Psoas muscle (tissue), 8 donors: ENCODE measurements around the gene KIAA2012. TPM values are rescaled to one million over a fixed set of nuclear protein-coding genes. Genes with fewer than 3 reads are reported as not detected.

Experiments used
- ATAC-seq, 4 donors: fragments of 200-7000 bp; cut with Tn5 transposase; one replicate each; pipeline ENCODE4 v1.9.1; 2020; ENCODE audit warnings: moderate library complexity in 3 of 4, mild to moderate bottlenecking in 2 of 4
- DNase-seq, 2 donors: peaks; one replicate each; pipeline ENCODE4 v3.0.0-alpha.2; 2020
- H3K27ac ChIP-seq: fragments of 200-600 bp; one replicate; pipeline ENCODE4 v1.8.0; 2022
- H3K27me3 ChIP-seq, 3 donors: fragments of 200-600 bp in 1 of 3; one replicate each; pipeline versions ENCODE4 v1.6.1 to v1.8.0; 2013 to 2022; ENCODE audit warnings: low read length in 2 of 3, mild to moderate bottlenecking in 2 of 3, moderate library complexity in 1 of 3; ENCODE audit not compliant: insufficient read depth in 3 of 3
- H3K36me3 ChIP-seq, 2 donors: fragments of 200-600 bp in 1 of 2; one replicate each; pipeline versions ENCODE4 v1.6.1 to v1.8.0; 2013 to 2022; ENCODE audit warnings: low read depth in 1 of 2, mild to moderate bottlenecking in 1 of 2, moderate library complexity in 1 of 2; ENCODE audit not compliant: insufficient read depth in 1 of 2
- H3K4me1 ChIP-seq: fragments of 200-600 bp; one replicate; pipeline ENCODE4 v1.8.0; 2022
- H3K4me3 ChIP-seq: fragments of 200-600 bp; one replicate; pipeline ENCODE4 v1.8.0; 2022; ENCODE audit warnings: mild to moderate bottlenecking
- H3K9me3 ChIP-seq: fragments of 200-600 bp; one replicate; pipeline ENCODE4 v1.8.0; 2022
- CTCF ChIP-seq: fragments of 200-600 bp; IDR thresholded peaks from one replicate; pipeline ENCODE4 v1.8.0; 2022; ENCODE audit warnings: antibody characterized with exemption
- WGBS, 3 donors: extraction: QIAGEN DNeasy Blood & Tissue Kit; methylation state at CpG; one replicate each; pipeline versions ENCODE4 v1.1.6 to v1.1.7; 2013; 5-methylcytosine and 5-hydroxymethylcytosine counted together
- intact Hi-C, 2 donors: fragments of 100-400 bp; cut with DNase I; formaldehyde crosslinking; loops; one replicate each; pipeline versions ENCODE4 v1.11.0 to v1.14.2; 2022
- long read RNA-seq, 2 donors: library from polyadenylated mRNA; unstranded; transcript quantifications; one replicate each; pipeline ENCODE4 v2.0.0, GENCODE V29; 2021
- polyA plus RNA-seq, 3 donors: library from polyadenylated mRNA; stranded (reverse); fragments of 200-250 nt; gene quantifications; one replicate each; pipeline ENCODE4 v1.2.3, GENCODE V29; 2013
- total RNA-seq, 4 donors: library from RNA; stranded (reverse); fragmentation: NEBNext Ultra II Directional in 2 of 4; extraction: Animal tissue kit (Norgen Biotek cat#: 25700) in 2 of 4; gene quantifications; one replicate each; pipeline versions ENCODE4 v1.2.1 to v1.2.4, GENCODE V29; 2021 to 2023
- donor health status: healthy with polysubstance abuse.
- donor health status: DM: no; HTN: no; CAD: no; lungs with moderate emphysema.
- donor health status: Bipolar disorder and iron deficiency.
- donor health status: healthy.
- donor health status: DM: yes; HTN: yes; CAD: no.
- donor health status: DM: no; HTN: no; CAD: no.
- donor health status: DM: no; HTN: no; CAD: no.
- donor health status: DM: yes; HTN: yes; CAD: no.

Gene KIAA2012
- under 1 TPM in 1 of 4 donors, not detected in 3; 0.06 TPM for total RNA-seq
- polyA plus RNA-seq = under 1 TPM in 1 of 3 donors, not detected in 2; 0.03 TPM
- long read RNA-seq, donor 1 = 0 reads
- long read RNA-seq, donor 2, partial matches to known transcripts = 2 of 2 reads
- long read RNA-seq, donor 2, other reads (novel, unspliced or antisense) = 0 of 2 reads

GRCh38 chr2:202072737-202073401, at the start of gene KIAA2012:
Gene KIAA2012, plus strand, starts transcription at chr2:202073255. Its CDS starts 373 bp downstream, at chr2:202073628.
- no peak for TF ChIP-seq CTCF
- DNase-seq = no peak
- Histone ChIP-seq H3K9me3 (no peaks in the 10 kb centered on the region), H3K4me3 (no peak within 1 kb of the TSS), H3K27ac (no peak within 1 kb of the TSS), H3K27me3 (no peaks in the 10 kb centered on the region), H3K36me3 (no peaks in the 10 kb centered on the region), H3K4me1 (peaks cover 17% of the 10 kb centered on the region)
- peak; percentile 13 to 56 (median 38) for ATAC-seq
- WGBS, 3 donors = 33 to 46% (median 36%) methylated on average over 11 of the region's 11 CpGs
- intact Hi-C loops = no loop called here

- H3K27ac ChIP-seq = peak overlapping the region; percentile 66
- H3K4me3 ChIP-seq = no peak overlapping the region
- no peaks in the 10 kb centered on the region for H3K36me3 ChIP-seq
- DNase-seq (no peak), ATAC-seq (no peak)
- peaks cover 25% of the 10 kb centered on the region for H3K4me1 ChIP-seq
- H3K9me3 ChIP-seq = no peaks in the 10 kb centered on the region
- 82 to 91% (median 90%) methylated on average over 8 of the region's 8 CpGs for WGBS, 3 donors
- intact Hi-C loops = no loop called here
- TF ChIP-seq CTCF = no peak
- H3K27me3 ChIP-seq = no peaks in the 10 kb centered on the region
These were observed 49.2 kb upstream of the KIAA2012 start for GRCh38 chr2:202023904-202024266.

GRCh38 chr2:202024871-202025270, 48.2 kb upstream of the KIAA2012 start:
- no peak for TF ChIP-seq CTCF
- Histone ChIP-seq H3K27me3 (no peaks in the 10 kb centered on the region), H3K4me1 (peaks cover 16% of the 10 kb centered on the region), H3K9me3 (no peaks in the 10 kb centered on the region), H3K36me3 (no peaks in the 10 kb centered on the region), H3K27ac (no peak overlapping the region), H3K4me3 (no peak overlapping the region)
- 90 to 93% (median 90%) methylated on average over 9 of the region's 9 CpGs for WGBS, 3 donors
- intact Hi-C loops = loop anchor here in 1 of 2 donors (5.0 kb wide), 1 partner anchor 138 kb away; no protein-coding TSS in a partner anchor
- no peak for DNase-seq
- no peak for ATAC-seq

GRCh38 chr2:202025816-202026215, 47.2 kb upstream of the KIAA2012 start:
- WGBS, 3 donors = 87 to 94% (median 88%) methylated on average over 5 of the region's 5 CpGs
- Histone ChIP-seq H3K27ac (peak overlapping the region; percentile 50), H3K4me1 (peaks cover 11% of the 10 kb centered on the region), H3K4me3 (no peak overlapping the region), H3K36me3 (no peaks in the 10 kb centered on the region), H3K27me3 (no peaks in the 10 kb centered on the region), H3K9me3 (no peaks in the 10 kb centered on the region)
- no peak for TF ChIP-seq CTCF
- ATAC-seq (no peak), DNase-seq (no peak)
- intact Hi-C loops = loop anchor here in 1 of 2 donors (5.0 kb wide), 1 partner anchor 139 kb away; no protein-coding TSS in a partner anchor
